Measurements from ENCODE around the gene FSTL4. TPM values are rescaled to one million over a fixed set of nuclear protein-coding genes. Genes with fewer than 3 reads are reported as not detected.

The FSTL4 gene
- total and polyA plus RNA-seq, 9 donors: 0.07 to 0.22 (median 0.15) TPM; not detected in 4

- intact Hi-C loops (cut with DNase I): no loop called here
- TF ChIP-seq, protein P1, sequence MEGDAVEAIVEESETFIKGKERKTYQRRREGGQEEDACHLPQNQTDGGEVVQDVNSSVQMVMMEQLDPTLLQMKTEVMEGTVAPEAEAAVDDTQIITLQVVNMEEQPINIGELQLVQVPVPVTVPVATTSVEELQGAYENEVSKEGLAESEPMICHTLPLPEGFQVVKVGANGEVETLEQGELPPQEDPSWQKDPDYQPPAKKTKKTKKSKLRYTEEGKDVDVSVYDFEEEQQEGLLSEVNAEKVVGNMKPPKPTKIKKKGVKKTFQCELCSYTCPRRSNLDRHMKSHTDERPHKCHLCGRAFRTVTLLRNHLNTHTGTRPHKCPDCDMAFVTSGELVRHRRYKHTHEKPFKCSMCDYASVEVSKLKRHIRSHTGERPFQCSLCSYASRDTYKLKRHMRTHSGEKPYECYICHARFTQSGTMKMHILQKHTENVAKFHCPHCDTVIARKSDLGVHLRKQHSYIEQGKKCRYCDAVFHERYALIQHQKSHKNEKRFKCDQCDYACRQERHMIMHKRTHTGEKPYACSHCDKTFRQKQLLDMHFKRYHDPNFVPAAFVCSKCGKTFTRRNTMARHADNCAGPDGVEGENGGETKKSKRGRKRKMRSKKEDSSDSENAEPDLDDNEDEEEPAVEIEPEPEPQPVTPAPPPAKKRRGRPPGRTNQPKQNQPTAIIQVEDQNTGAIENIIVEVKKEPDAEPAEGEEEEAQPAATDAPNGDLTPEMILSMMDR (IDR thresholded peaks at IDR 0.05): no peak
- TF ChIP-seq EP300 (IDR thresholded peaks at IDR 0.05) (no peak), POLR2A (IDR thresholded peaks at IDR 0.05) (no peak)
- Histone ChIP-seq H3K36me3 (no peaks in the 10 kb centered on the region), H3K4me1 (ENCODE audit: insufficient read depth) (no peaks in the 10 kb centered on the region), H3K27me3 (no peaks in the 10 kb centered on the region), H3K9me3 (no peaks in the 10 kb centered on the region), H3K4me3 (no peak overlapping the region), H3K27ac (no peak overlapping the region)
- WGBS, 3 donors: 84 to 91% (median 86%) methylated on average over 5 of the region's 5 CpGs
- DNase-seq: no peak
Measured at GRCh38 chr5:133269691-133270090, 342.6 kb downstream of the FSTL4 start.

- H3K27me3 ChIP-seq: no peaks in the 10 kb centered on the region
- no peaks in the 10 kb centered on the region for H3K4me1 ChIP-seq (ENCODE audit: insufficient read depth)
- no peaks in the 10 kb centered on the region for H3K36me3 ChIP-seq
- WGBS, 3 donors: 67 to 79% (median 74%) methylated on average over 1 of the region's 1 CpG
- intact Hi-C loops (cut with DNase I): no loop called here
- DNase-seq: no peak
- H3K27ac ChIP-seq: no peak overlapping the region
- TF ChIP-seq, protein P1 (IDR thresholded peaks at IDR 0.05): no peak
- TF ChIP-seq POLR2A (IDR thresholded peaks at IDR 0.05) (no peak), EP300 (IDR thresholded peaks at IDR 0.05) (no peak)
- H3K4me3 ChIP-seq: no peak overlapping the region
- no peaks in the 10 kb centered on the region for H3K9me3 ChIP-seq
Measured at GRCh38 chr5:133267601-133268000, 344.7 kb downstream of the FSTL4 start.

GRCh38 chr5:133266966-133267365 is 345.4 kb downstream of the FSTL4 start:
- H3K4me3 ChIP-seq: no peak overlapping the region
- H3K27me3 ChIP-seq: no peaks in the 10 kb centered on the region
- H3K4me1 ChIP-seq (ENCODE audit: insufficient read depth): no peaks in the 10 kb centered on the region
- H3K27ac ChIP-seq: no peak overlapping the region
- no peak for TF ChIP-seq EP300 (IDR thresholded peaks at IDR 0.05)
- TF ChIP-seq, protein P1 (IDR thresholded peaks at IDR 0.05): no peak
- no peak for TF ChIP-seq POLR2A (IDR thresholded peaks at IDR 0.05)
- no peak for DNase-seq
- no peaks in the 10 kb centered on the region for H3K9me3 ChIP-seq
- no peaks in the 10 kb centered on the region for H3K36me3 ChIP-seq
- 89 to 94% (median 91%) methylated on average over 4 of the region's 4 CpGs for WGBS, 3 donors
- intact Hi-C loops (cut with DNase I): no loop called here

DNA sequence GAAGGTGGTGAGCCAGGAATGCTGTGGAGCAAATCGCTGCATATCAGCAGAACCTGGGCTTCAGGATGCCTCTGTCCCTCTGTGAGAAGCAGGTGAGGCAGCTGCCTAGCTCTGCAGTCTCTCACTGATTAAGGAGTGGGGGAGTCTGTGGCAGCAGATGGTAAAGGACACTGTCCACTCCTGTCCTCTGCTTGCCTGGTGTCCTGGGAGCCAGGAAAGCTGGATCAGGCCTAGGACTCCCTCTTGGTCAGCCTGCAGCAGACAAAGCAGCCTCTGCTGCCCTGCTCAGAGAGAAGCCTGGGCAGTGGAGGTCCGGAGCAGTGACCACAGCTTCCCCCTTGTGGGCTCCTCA is 345.8 kb downstream of the FSTL4 start:
- Histone ChIP-seq H3K4me1 (ENCODE audit: insufficient read depth) (no peaks in the 10 kb centered on the region), H3K36me3 (no peaks in the 10 kb centered on the region), H3K9me3 (no peaks in the 10 kb centered on the region), H3K27me3 (no peaks in the 10 kb centered on the region), H3K4me3 (no peak overlapping the region), H3K27ac (no peak overlapping the region)
- TF ChIP-seq EP300 (IDR thresholded peaks at IDR 0.05): no peak
- TF ChIP-seq, protein P1 (IDR thresholded peaks at IDR 0.05): no peak
- TF ChIP-seq POLR2A (IDR thresholded peaks at IDR 0.05): no peak
- intact Hi-C loops (cut with DNase I): no loop called here
- 57 to 66% (median 58%) methylated on average over 2 of the region's 2 CpGs for WGBS, 3 donors
- DNase-seq: no peak

All from ovary (tissue), 9 donors.